DMS 273 treated with DMSO at 0.1 percent for 48 hours (cell line): Measurements from ENCODE around the gene EML6.
A peak's percentile ranks its signal among the peaks of the same experiment; 100 is the strongest.
"Not testable (repeated sequence)": the region's sequence is repeated elsewhere in the genome, so short reads cannot be mapped to it uniquely, and the experiment has no call there.

Experiments used
- DNase-seq: peaks from one replicate; lab custom pipeline; 2025; lab: John Stamatoyannopoulos, UW

EML6 gene

GRCh38 chr2:54723131-54723995 lies at the start of gene EML6:
Gene EML6 (plus strand): TSS chr2:54723662. CDS start chr2:54725062, 1,400 bp downstream.
- peak; percentile 98 for DNase-seq

GRCh38 chr2:54675281-54675680 lies 48.2 kb upstream of the EML6 start:
- no peak for DNase-seq

GRCh38 chr2:54675738-54676137 lies 47.7 kb upstream of the EML6 start:
- no peak for DNase-seq

- no peak for DNase-seq
Observed at GRCh38 chr2:54676656-54677055, 46.8 kb upstream of the EML6 start.

- DNase-seq = no peak
Observed at GRCh38 chr2:54677476-54678265, 45.8 kb upstream of the EML6 start.

GRCh38 chr2:54678719-54679118 lies 44.7 kb upstream of the EML6 start:
- DNase-seq = no peak

- DNase-seq = no peak
Observed at GRCh38 chr2:54680397-54681041, 42.9 kb upstream of the EML6 start.

- no peak for DNase-seq
Observed at GRCh38 chr2:54681416-54681815, 42.0 kb upstream of the EML6 start.

- DNase-seq = no peak
Observed at GRCh38 chr2:54683596-54683995, 39.9 kb upstream of the EML6 start.

GRCh38 chr2:54685263-54685775 lies 38.1 kb upstream of the EML6 start:
- DNase-seq = no peak

GRCh38 chr2:54687595-54688152 lies 35.8 kb upstream of the EML6 start:
- DNase-seq = no peak

GRCh38 chr2:54691445-54692135 lies 31.9 kb upstream of the EML6 start:
- DNase-seq = no peak

- DNase-seq = no peak
Observed at GRCh38 chr2:54692556-54692955, 30.9 kb upstream of the EML6 start.

- no peak for DNase-seq
Observed at GRCh38 chr2:54695378-54695777, 28.1 kb upstream of the EML6 start.

GRCh38 chr2:54697934-54698333 lies 25.5 kb upstream of the EML6 start:
- DNase-seq = no peak

- not testable (repeated sequence) for DNase-seq
Observed at GRCh38 chr2:54698926-54699325, 24.5 kb upstream of the EML6 start.

GRCh38 chr2:54699665-54700064 lies 23.8 kb upstream of the EML6 start:
- no peak for DNase-seq

GRCh38 chr2:54701029-54701428 lies 22.4 kb upstream of the EML6 start:
- no peak for DNase-seq

GRCh38 chr2:54704238-54704637 lies 19.2 kb upstream of the EML6 start:
- no peak for DNase-seq

GRCh38 chr2:54704688-54705605 lies 18.5 kb upstream of the EML6 start:
- peak; percentile 47 for DNase-seq
